NCI-H2227 (cell line): ENCODE measurements around the gene MRPL12.

Source experiments
- DNase-seq: peaks from one replicate; lab custom pipeline; 2025; ENCODE audit not compliant: unreplicated experiment; lab: John Stamatoyannopoulos, UW

Gene MRPL12

DNA sequence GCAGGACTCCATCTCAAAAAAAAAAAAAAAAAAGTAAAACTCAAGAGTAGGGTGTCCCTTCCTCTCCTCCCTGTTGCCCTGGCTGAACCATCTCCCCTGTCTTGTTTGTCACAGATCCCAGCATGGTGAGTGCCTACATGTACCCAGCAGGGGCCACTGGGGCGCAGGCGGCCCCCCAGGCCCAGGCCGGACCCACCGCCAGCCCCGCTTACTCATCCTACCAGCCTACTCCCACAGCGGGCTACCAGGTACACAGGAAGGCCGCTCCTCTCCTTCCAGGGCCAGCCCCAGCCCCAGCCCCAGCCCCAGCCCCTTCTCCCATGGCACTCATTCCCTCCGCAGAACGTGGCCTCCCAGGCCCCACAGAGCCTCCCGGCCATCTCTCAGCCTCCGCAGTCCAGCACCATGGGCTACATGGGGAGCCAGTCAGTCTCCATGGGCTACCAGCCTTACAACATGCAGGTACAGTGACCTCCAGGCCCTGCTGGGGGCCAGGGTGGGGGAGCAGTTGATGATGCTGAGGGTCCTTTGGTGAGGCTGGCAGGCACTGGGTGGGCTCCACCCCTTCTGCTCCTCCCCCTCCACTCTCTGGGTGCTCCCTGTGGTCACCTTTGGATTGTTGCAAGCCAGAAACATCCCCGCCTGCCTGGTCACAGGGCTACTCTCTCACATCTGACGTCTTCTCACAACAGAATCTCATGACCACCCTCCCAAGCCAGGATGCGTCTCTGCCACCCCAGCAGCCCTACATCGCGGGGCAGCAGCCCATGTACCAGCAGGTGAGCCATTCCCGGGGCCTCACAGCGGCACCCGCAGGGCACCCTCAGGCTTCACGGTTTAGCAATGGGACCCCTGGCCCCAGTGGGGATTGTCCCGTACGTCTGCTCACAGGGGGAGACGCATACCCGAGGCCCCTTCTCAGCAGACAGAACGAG lies 2.5 kb upstream of the MRPL12 start:
- no peak for DNase-seq

DNA sequence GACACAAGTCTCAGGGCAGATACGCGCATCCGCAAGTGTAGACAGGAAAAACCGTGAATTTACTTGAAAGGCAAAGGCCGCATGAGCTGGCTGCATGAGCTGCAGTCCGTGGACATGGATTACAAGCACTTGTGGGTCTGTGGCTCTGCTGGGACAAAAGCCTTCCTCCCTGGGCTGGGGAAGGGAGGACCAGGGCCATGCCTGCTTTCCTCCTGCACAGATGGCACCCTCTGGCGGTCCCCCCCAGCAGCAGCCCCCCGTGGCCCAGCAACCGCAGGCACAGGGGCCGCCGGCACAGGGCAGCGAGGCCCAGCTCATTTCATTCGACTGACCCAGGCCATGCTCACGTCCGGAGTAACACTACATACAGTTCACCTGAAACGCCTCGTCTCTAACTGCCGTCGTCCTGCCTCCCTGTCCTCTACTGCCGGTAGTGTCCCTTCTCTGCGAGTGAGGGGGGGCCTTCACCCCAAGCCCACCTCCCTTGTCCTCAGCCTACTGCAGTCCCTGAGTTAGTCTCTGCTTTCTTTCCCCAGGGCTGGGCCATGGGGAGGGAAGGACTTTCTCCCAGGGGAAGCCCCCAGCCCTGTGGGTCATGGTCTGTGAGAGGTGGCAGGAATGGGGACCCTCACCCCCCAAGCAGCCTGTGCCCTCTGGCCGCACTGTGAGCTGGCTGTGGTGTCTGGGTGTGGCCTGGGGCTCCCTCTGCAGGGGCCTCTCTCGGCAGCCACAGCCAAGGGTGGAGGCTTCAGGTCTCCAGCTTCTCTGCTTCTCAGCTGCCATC lies 1.7 kb upstream of the MRPL12 start:
- peak; percentile 38 for DNase-seq

DNA sequence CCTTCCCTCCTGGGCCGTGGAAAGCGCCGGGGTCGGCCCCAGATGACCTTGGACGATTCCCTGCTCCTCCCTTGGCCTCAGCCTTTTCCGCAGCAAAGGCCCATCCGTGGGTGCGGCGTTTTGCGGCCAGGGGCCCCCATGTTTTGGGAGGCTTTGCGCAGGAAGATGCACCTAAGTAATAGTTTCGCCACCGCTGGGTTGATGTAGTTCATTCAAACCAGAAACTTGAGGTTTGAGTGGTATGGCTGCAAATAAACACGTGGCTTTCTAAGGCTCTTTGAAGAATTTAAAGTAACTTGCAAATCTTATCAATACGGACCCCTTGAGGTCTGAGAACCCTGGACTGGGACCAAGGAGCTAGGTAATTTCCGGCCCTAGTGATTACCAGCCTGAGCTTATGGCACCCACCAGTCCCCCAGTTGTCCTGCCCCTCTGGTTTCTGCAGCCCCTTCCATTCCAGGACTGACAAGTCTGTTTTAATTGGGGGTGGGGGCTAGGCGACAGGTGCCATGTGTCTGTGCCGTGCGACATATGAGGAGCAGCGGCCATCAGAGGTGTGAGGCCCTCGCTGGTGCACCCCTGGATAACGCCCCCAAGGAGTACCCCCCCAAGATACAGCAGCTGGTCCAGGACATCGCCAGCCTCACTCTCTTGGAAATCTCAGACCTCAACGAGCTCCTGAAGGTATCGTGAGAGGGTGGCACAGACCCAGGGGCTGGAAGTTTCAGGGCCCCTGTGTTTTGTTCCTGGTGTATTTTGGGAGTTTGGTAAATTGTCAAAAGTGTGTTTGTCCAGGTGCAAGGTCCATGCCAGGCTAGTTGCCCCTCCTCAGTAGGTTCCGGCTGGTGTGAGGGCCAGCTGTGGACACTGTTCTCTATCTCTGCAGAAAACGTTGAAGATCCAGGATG lies 834 bp downstream of the MRPL12 start:
- DNase-seq = no peak

DNA sequence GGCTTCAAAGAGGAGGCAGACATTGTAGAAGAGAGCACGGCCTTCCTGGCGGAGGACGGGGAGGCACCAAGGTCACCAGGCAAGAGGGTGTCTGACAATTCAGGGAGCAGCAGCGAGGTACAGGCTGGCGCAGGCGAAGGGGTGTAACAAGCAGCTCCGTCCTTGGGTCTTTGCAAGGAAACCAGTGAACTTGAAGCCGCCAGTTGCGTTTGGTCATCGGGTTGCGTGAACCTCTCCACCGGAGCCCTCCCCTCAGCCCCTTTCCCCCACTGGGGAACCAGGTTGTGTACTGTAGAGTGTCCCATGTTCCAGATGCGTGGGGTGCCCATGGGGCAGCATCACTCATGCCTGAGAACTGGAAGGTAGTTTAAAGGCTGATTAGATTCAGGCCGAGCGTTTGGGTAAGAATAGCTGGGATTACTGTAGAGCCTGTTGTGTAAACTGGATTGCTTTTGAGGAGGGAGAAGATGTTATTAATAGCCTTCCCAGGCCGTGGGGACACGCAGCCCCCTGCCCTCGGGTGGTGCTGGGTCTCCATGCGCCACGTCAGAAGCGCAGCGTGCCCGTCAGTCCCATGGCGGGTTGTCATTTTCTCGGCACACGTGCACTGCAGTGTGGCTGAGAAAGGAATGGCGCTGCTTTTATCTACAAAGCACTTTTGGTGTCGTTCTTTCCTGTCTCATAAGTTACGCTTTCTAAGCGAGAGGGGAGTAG lies 2.5 kb downstream of the MRPL12 start:
- DNase-seq = no peak

DNA sequence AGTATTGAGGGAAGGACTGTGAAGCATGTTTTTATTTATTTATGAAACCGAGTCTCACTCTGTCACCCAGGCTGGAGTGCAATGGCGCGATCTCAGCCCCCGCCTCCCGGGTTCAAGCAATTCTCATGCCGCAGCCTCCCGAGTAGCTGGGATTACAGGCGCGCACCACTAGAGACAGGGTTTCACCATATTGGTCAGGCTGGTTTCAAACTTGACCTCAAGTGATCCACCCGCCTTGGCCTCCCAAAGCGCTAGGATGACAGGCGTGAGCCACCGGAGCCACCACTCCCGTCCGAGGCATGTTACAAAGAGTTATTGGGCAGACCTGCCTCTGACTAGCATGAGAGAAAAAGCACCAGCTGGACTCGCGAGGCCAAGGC lies 3.1 kb downstream of the MRPL12 start:
- no peak for DNase-seq

DNA sequence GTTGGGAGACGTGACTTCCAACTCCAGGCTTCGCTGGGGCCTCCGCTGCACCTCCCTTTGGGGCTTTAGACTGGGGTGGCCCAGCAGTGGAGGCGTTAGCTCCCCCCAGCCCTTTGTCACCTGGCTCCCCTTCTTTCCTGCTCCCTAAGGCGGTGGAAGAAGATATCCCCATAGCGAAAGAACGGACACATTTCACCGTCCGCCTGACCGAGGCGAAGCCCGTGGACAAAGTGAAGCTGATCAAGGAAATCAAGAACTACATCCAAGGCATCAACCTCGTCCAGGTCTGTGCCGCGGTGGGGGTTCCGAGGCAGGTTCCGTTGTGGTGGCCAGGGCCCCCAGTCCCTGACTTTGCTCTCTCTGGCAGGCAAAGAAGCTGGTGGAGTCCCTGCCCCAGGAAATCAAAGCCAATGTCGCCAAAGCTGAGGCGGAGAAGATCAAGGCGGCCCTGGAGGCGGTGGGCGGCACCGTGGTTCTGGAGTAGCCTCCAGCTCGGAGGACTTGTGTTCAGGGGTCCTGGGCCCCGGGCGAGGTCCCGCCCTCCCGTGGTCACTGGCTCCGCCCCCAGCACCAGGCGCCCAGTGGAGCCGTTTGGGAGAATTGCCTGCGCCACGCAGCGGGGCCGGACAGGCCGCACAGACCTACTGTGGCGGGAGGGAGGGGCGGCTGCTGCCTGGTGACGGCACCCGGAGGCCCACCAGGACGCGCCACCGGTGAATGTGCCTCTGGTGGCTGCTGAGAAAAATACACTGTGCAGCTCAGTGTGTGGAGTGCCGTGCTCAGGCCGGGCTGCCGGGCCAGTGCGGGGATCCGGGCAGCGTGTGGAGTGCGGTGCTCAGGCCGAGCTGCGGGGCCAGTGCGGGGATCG lies 3.8 kb downstream of the MRPL12 start:
- no peak for DNase-seq

DNA sequence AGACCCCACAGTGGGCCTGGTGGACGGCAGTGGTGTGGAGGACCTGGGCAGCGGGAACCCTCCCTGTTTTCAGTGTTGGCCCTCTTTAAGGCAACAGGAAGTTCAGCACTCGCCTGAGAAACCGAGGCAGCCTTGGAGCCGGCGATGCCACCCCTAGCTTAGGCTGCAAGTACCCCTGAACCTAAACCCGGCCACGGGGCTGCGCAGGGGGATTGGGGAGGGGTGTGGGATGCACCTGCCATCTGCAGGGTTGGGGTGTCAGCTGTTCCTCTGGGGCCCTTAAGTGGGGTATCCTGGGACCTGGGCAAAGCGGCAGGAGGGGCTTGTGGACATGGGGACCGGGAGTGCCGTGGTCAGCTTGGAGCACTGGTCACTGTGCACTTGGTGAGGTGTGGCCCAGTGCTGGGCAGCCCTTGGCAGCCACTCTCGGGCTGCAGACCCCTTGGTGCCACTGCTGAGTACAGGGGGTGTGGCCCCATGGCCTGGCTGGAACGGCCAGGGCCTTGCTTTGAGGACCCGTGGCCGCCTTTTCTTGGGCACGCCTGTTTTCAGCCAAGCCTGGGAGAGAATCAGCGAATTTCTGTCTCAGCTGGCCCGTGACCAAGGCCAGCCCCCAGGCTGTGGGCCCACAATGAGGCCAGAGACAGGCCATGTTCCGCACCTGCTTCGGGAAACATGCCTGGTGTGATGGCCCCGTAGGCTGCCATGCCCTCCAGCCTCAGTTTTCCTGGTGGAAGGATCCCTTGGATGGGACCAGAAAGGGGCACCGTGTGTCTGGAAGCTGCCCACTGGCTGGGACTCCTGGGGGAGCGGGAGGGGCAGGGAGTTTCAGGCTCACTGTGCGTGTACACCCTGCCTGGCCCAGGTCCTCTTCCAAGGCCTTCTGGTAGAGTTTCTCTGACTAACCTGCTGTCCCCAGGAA lies 4.8 kb downstream of the MRPL12 start:
- DNase-seq = no peak

DNA sequence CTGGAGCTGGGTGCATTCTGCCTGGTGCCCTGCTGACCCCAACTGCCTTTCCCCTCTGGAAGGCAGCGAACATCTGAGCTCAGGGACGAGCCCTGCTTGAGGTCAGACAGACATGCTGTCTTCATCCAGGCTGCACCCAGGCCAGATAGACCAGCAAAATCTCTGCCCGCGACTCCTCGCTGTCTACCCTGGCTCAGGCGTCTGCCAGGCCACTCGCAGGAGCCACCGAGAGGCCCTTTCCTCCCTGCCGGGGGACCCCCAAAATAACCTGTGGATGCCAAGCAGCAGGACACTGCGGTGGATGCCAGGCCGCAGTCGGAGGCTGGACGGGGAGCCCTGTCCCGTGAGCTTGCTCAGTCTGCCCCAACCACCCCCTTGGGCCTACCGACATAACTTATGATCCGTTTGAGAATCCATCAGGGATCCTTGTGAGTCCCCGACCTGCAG lies 5.6 kb downstream of the MRPL12 start:
- DNase-seq = no peak

DNA sequence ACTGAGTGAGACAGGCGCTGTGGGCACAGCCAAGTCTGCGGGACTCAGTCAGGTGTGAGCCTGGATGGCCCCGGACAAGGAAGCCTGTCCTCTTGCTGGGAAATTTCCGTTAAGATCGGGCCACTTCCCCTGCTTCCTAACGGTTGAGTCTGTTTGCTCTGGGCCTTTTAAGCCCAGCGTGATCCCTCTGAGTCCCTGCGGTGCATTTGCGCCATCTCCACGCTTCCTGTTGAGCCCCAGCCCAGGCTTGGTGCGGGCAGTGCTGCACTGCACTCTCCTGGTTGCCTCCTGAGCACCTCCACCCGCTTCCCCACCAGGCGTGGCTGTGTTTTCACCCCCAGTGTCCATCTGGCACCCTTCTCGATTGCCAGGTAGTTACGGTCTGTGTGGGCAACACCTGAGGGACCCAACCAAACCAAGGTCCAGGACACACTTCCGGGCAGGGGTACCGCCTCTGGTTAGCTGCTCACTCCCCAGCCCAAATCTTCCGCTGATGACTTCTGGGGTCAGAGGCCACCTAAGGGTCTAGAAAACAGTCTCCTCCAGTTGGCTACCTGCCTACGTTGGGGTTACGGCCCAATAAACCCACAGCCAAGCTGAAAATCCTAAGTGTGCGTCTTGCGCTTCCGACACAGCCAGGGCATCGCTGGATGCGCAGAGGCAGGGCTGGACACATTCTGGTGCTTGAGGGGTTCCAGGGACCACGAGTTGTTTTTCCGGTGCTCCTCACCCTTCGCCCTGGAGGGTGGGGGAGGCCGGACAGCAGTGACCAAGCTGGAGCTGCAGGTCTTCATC lies 7.5 kb downstream of the MRPL12 start:
- peak; percentile 24 for DNase-seq

DNA sequence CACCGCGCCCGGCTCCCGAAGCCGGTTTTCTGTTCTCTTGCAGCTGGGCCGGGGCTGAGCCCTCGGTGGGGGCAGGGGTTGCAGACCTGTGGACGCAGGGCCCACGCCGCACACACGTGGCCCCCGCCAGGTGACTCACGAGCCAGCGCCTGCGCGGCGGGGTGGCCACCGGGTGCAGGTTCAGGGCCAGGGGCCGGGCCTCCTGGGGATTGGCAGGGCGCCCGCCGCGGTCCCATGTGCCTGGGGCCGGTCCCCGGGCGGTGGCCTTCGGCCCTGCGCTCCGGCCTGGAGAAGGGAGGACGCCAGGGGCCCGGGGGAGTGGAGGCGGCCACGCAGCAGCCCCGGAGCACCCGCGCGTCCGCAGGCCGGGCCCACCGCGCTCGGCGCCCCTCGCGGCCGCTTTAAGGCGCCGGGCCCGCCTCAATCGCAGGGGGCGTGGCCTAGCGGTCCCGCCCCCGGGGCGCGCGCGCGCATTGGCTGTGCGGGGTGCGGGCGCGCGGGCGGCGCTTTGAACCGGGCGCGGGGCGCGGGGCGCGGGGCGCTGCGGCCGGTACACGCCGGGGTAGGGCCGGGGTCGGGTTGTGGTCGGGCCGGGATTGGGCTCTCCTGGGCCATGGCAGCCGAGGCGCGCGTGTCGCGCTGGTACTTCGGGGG lies 8.8 kb downstream of the MRPL12 start, which contains the start of gene SLC25A10:
SLC25A10 (plus strand) TSS at position 471 of the 654 bp plus-strand sequence; CDS start at position 614, 143 bp downstream.
- peak; percentile 91 for DNase-seq

DNA sequence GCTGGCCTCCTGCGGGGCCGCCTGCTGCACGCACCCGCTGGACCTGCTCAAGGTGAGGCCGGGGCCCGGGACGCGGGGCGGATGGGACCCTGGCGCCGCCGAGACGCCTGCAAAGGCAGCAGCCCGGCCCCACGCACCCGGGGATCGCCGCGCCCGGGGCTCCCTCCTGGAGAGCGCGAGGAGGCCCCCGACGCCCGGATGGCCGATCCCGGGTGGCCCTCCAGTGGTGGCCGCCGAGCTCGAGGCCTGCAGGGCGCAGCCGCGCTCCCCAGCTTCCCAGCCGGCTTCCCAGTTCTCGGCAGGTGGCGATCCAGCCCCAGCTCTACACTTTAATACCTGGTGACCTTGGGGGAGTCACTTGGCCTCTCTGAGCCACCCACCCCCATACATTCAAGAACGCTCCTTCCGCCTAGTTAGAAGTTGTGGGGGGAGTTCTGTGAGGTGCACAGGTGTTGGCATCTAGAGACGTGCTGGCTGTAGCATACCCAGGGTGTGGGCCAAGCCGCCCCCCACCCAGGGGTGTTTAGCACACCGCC lies 9.4 kb downstream of the MRPL12 start:
- peak; percentile 59 for DNase-seq

DNA sequence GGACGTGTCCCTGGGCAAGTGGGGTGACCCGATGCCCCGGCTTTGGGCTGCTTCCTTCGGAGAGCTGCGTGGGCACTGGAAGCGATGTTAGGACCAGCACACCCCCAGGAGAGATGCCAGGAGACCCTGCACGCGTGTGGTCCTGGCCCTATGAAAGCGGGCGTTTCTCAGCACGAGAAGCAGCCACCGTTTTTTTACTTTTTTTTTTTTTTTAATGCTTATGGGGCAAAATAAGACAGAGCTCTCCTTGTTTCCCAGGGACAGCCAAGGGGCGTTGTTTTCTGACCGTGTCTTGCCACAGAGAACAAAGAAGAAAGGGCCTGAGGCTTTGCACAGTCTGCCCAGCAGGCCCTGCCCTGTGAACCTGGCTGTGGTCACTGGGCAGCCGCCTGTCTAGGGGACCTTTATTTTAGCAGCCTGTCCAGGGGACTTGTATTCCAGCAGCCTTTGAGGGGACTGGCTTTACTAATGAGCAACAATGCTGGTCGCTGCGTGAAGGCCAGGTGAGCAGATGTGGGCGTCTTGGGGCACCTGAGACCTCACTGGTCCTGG lies 9.9 kb downstream of the MRPL12 start:
- DNase-seq = no peak

DNA sequence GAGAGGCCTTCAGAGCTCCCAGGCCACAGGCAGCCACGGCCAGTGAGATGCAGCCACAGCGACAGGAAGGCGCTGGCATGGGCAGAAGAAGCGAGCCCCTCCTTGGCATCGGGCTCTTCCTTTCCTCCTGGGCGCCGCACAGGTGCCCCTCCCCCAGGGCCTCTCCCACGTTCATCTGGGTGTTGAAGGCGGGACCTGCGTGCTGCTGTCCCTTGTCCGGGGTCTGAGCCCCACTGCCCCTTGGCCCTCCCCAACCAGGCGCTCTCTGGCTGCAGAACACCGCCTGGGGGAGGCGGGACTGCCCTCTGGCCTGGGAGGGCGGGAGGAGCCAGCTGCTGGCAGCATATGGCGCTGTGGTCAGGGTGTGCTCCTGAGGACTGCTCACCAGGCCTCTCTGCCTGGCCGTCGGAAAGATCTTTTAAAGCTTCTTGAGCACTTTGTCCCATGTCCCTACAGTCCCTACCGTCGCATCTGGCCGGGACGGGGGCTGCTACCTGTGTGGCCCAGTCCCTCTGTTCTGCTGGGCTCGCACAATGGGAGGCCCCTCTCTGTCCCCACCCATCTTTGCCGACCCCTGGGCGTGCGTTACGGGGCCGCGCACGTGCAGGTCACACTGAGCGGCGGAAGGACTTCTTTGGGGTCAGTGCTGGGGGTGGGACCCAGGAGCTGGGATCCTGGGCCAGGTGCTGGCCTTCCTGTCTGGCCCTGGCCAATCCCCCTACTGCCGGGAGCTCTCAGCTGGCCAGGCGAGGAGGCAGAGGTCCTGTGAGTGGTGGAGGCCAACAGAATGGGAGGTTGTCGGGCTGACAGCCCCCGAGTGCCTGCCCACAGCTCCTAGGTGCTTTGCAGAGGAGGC lies 10.6 kb downstream of the MRPL12 start:
- peak; percentile 60 for DNase-seq

DNA sequence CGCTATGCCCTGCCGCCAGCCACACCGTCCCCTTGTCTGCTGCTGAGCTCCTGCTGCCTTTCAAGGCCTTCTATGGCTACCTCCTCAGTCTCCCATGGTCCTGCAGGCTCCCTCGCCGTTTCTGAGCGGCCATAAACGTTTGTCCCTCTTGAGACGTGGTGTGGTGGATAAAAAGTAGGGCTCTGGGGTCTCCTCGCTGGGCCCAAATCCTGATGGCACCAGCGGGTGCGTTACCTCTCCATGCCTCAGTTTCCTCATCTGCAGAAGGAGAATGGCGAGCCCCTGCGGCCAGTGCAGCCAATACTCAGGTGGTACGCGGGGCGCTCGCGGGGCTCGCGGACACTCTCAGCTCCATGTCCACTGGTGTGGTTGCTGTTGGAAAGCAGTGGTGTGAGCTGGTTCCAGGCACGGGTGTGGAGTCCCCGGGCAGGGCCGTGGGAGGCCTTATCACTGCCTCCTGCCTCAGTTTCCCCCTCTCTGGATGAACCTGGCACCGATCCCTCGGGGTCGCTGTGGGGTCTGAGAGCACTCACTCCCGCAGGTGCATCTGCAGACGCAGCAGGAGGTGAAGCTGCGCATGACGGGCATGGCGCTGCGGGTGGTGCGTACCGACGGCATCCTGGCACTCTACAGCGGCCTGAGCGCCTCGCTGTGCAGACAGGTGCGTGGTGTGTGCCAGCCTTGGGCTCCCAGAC lies 11.4 kb downstream of the MRPL12 start:
- DNase-seq = no peak
